HG03280 (cell line): ENCODE measurements around the gene CHTF8.

Experiments used
- ATAC-seq: cut with Tn5 transposase; IDR thresholded peaks from one replicate; pipeline ENCODE4 v1.9.1; 2021; ENCODE audit warnings: mild to moderate bottlenecking, moderate library complexity; ENCODE audit not compliant: unreplicated experiment

The CHTF8 gene

GRCh38 chr16:69088684-69089083 is 43.7 kb downstream of the CHTF8 start:
- ATAC-seq: no peak

GRCh38 chr16:69087161-69087581 is 45.2 kb downstream of the CHTF8 start:
- no peak for ATAC-seq

GRCh38 chr16:69085032-69085695 is 47.2 kb downstream of the CHTF8 start:
- no peak for ATAC-seq

DNA sequence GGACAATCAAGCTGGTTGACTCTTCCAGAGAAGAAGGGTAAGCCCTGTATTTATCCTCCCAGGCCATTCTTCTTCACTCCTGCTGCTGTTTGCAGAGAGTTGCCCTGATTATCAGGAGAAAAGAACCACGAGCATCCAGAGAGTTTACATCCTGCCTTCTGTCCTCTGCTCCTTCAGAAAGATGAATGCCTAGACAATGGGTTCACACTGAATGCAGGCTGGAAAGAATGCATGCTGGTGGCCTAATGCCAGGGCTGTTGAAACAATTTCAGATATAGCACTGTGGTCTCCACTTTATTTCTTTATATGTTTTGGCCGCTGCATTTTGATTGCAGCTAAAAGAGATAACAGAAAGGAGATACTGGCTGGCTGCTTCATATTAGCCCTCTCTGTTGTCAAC is 48.1 kb downstream of the CHTF8 start:
- ATAC-seq: no peak

- ATAC-seq: no peak
Measured at GRCh38 chr16:69083306-69083941, 49.0 kb downstream of the CHTF8 start.

DNA sequence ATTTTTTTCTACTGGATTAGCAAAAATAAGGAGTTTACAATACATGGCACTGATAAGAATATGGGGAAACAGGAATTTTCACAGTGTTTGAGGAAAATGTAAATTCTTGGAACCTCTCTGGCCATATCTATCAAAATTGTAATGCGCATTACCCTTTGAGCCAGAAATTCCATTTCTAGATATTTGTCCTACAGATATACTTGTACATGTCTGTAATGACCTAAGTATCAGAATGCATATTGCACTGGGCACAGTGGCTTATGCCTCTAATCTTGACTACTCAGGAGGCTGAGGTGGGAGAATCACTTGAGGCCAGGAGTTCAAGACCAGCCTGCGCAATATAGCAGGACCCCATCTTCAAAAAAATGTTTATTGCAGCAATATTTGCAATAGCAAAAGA is 52.7 kb downstream of the CHTF8 start:
- no peak for ATAC-seq

GRCh38 chr16:69078073-69078472 is 54.3 kb downstream of the CHTF8 start:
- ATAC-seq: no peak

GRCh38 chr16:69077251-69077650 is 55.1 kb downstream of the CHTF8 start:
- ATAC-seq: no peak

GRCh38 chr16:69073181-69073702 is 59.1 kb downstream of the CHTF8 start:
- ATAC-seq: no peak

GRCh38 chr16:69072640-69072974 is 59.8 kb downstream of the CHTF8 start:
- no peak for ATAC-seq

DNA sequence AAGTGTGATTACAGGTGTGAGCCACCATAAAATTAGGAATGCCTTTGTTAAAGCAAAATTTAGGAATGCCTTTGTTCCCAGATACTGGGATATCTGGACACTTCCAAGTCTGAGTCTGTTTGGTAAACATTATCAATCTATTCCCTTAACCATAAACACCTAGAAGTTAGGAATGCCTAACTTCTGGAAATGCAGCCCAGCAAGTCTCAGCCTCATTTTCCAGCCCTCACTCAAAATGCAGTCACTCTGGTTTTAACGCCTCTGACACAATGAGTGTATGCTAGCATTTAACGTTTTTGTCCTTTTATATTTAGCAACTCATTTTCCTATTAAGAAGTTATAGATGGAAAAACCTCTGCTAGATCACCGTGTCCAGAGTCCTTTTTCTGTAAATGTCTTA is 61.4 kb downstream of the CHTF8 start:
- no peak for ATAC-seq

GRCh38 chr16:69069504-69069903 is 62.9 kb downstream of the CHTF8 start:
- no peak for ATAC-seq
